ENCODE measurements around the gene STYXL1.

STYXL1 gene

GRCh38 chr7:75981453-75982305 is 66.1 kb downstream of the STYXL1 start:
- in situ Hi-C loops (cut with HindIII; ENCODE audit: low sequenced_read_pairs) = no loop called here

- in situ Hi-C loops (cut with HindIII; ENCODE audit: low sequenced_read_pairs) = no loop called here
Measured at GRCh38 chr7:75981203-75981452, 66.7 kb downstream of the STYXL1 start.

- in situ Hi-C loops (cut with HindIII; ENCODE audit: low sequenced_read_pairs) = no loop called here
Measured at GRCh38 chr7:75980430-75981202, 67.2 kb downstream of the STYXL1 start.

GRCh38 chr7:75979759-75980429 is 67.9 kb downstream of the STYXL1 start:
- in situ Hi-C loops (cut with HindIII; ENCODE audit: low sequenced_read_pairs) = no loop called here

DNA sequence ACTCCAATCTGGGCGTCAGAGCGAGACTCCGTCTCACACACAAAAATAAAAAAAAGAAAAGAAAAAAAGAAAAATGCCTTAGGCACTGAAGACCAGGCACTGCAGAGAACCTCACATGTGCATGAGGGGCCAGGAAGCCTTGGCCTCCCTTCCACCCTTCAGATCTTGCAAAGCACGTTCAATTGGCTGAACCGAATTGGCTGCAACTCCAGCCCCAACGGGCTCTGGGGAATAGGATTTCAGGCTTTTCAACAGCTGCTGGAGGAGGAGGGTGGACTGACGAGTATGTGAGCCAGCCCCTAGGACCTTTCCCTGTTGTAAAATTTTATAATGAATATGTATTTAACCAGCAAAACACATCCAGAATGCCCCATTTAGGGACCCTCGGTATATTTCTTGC is 70.1 kb downstream of the STYXL1 start:
- in situ Hi-C loops (cut with HindIII; ENCODE audit: low sequenced_read_pairs) = no loop called here

DNA sequence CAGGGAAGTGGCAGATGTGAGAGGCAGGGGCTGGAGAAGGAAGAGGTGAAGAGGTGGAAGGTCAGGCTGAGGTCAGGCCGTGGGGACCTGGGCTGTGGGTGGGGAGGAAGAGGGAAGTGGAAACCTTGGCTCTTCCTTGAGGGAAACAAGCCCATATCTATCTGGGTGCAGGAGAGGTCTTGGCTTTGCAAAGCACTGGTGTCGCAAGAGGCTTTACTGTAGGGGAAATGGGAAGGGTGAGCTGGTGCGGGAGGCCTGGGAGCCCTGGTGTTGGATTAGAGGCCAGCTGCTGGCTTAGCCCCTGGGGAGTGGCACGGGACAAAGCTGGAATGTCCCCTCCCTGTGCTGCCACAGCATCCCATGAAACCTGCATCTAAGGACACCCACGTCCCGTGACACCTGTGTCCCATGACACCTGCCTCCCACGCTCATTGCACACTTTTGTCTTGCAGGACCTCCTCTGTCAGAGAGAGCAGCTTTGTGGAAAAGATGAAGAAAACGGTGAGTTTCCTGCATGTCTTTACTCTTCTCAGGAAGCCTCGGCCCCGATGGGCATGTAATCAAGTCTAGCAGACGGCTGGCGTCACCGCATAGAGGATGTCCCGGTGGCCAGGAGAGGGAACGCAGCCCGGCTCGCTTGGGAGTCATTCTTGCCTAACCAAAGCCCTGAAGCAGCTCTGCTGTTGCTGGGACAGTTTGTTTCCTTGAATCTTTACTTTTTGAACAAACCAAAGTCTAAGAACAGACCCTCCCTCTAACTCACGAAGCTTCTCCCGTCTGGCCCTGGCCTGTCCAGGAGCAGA is 75.6 kb downstream of the STYXL1 start:
- in situ Hi-C loops (cut with HindIII; ENCODE audit: low sequenced_read_pairs) = no loop called here

GRCh38 chr7:75971309-75971960 is 76.4 kb downstream of the STYXL1 start:
- in situ Hi-C loops (cut with HindIII; ENCODE audit: low sequenced_read_pairs) = no loop called here

GRCh38 chr7:75969704-75970498 is 77.9 kb downstream of the STYXL1 start:
- in situ Hi-C loops (cut with HindIII; ENCODE audit: low sequenced_read_pairs) = no loop called here

- in situ Hi-C loops (cut with HindIII; ENCODE audit: low sequenced_read_pairs) = no loop called here
Measured at GRCh38 chr7:75969182-75969581, 78.6 kb downstream of the STYXL1 start.

- in situ Hi-C loops (cut with HindIII; ENCODE audit: low sequenced_read_pairs) = no loop called here
Measured at GRCh38 chr7:75968561-75969001, 79.2 kb downstream of the STYXL1 start.

GRCh38 chr7:75968012-75968411 is 79.8 kb downstream of the STYXL1 start:
- in situ Hi-C loops (cut with HindIII; ENCODE audit: low sequenced_read_pairs) = no loop called here

DNA sequence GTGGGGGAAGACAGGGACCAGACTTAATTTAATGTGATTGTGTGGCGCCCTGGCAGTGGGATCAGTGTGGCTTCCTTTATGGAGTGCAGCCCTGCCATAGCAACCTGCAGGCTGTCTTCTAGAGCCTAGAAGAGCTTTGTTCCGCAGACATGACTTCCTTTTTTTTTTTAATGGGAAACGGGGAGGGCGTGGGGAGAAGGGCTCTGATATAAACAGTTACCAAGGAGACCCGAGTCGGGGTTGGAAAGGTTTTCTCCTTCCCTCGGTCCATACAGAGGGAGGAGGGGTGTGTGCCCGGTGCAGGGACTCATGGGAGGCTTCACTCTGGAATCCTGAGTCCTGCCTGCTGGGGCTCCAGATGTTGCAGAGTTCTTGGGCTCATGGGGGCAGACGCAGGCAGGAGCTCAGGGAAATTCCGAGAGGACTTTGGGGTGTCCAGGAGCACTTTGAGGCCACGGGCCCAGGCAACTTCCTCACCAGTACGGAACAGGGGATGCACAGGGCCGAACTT is 80.3 kb downstream of the STYXL1 start:
- in situ Hi-C loops (cut with HindIII; ENCODE audit: low sequenced_read_pairs) = no loop called here

DNA sequence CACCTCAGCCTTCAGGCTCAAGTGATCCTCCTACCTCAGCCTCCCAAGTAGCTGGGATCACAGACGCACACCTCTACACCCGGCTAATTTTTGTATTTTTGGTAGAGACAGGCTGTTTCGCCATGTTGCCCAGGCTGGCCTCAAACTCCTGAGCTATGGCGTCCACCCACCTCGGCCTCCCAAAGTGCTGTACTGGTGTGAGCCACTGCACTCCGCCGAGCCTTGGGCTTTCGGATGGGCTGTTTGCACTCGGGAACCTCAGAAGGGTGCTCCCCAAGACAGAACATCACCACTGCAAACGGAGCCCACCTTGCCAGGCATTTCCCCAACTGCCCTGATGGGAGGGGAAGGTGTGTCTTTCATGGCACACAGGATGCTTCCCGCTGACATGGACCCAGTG is 80.7 kb downstream of the STYXL1 start:
- in situ Hi-C loops (cut with HindIII; ENCODE audit: low sequenced_read_pairs) = no loop called here

DNA sequence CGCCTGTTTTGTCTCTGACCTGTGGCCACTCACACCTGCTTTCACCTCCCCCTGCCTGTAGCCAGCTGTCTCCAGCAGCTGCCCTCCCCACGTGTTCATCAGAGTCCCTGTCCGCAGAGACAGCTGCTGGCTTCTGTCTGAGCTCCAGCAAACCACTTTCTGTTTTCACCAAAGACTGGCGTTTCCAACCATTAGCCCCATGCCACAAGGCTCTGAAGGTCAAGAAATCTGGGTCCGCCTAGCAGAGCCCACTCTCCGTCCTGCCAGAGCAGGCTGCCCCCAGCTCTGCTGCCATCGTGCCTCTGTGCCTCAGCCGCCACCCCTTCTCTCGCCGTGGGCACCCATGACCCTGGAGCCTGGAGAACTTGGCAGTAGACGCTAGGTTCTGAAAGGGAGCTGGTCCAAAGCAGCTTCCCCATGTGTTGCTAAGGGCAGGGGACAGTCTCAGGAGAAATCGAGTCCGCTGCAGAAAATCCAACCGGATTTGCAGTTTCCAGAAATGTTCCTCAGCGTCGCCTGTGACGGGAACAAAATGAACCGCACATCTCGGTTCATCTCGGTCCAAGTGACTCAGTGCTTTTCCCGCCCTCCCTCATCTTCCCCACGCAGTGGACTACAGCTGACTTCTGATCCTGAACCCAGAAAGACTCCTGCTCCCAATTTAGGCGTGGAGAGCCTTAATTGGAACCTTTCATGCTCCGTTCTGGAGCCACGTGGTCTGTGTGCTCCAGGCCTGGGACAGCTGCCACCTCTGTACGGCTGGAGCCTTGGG is 81.4 kb downstream of the STYXL1 start:
- in situ Hi-C loops (cut with HindIII; ENCODE audit: low sequenced_read_pairs) = no loop called here

DNA sequence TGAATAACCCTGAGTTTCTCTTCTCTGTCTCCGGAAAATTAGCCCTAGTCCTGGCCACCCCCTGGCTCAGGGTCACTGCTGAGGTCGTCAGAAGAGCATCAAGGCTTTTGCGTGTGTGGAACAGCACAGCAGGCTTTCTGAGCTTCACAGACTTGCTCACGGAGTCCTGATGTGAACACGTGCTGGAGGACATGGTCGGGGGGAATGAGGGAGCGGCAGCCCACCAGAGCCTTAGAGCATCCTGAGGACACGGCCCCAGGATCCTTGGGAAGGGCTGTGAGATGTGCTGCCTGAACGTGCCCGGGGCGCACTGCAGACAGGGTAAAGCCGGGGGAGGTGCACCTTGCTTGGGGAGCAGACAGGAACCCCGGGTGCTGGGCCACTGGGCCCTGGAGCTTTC is 82.2 kb downstream of the STYXL1 start:
- in situ Hi-C loops (cut with HindIII; ENCODE audit: low sequenced_read_pairs) = no loop called here

DNA sequence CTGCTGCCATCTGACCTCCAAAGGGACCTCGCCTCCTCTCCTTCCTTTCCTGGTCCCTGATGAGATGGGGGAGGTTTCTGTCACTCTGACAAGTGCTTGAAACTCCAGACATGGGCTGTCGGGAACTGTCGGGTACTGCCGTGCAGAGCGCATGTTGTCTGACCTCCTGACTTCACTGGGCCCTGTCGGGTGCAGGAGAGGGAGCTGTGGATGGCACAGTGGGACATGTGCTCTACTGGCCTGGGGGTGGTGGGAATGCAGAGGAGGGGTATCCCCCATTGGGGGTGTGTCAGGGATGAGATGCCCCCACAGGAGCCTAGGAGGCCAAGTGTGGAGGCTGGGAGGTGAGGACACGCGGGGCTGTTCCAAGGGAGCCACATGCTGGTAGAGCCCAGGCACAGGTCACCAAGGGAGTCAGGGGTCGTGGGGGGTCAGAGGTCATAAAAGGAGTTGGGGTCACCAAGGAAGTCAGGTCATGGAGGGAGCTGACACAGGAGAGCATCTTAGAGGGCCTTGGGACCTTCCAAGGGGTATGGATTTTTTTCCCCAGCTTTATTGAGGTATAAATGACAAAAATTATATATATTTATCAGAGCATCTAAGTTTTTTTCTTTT is 84.3 kb downstream of the STYXL1 start:
- in situ Hi-C loops (cut with HindIII; ENCODE audit: low sequenced_read_pairs) = loop anchor here (5.0 kb wide), 1 partner anchor 56 kb away; no protein-coding TSS in a partner anchor

- in situ Hi-C loops (cut with HindIII; ENCODE audit: low sequenced_read_pairs) = loop anchor here (5.0 kb wide), 1 partner anchor 55 kb away; no protein-coding TSS in a partner anchor
Measured at GRCh38 chr7:75962607-75963380, 85.0 kb downstream of the STYXL1 start.
